GM23338 (cell line): ENCODE results near the gene PTPRN2. TPM values are rescaled to one million over a fixed set of nuclear protein-coding genes. Genes with fewer than 3 reads are reported as not detected.

Experiments
- ATAC-seq: fragments of 200-7000 bp; cut with Tn5 transposase; 3 replicates; pipeline ENCODE4 v1.9.1; 2020
- DNase-seq: peaks from one replicate; pipeline ENCODE4 v3.0.0-alpha.2; 2015; ENCODE audit warnings: low spot score
- H2AFZ ChIP-seq: fragments of 200-600 bp; sonication (generic); 2 replicates; pipeline ENCODE4 v1.8.0; 2016; ENCODE audit warnings: antibody characterized with exemption, mild to moderate bottlenecking, moderate library complexity
- H3F3A ChIP-seq: fragments of 200-600 bp; sonication (generic); replicated peaks from 2 replicates; pipeline ENCODE4 v1.8.0; 2017; ENCODE audit warnings: antibody characterized with exemption, mixed run types, low read depth
- H3K27ac ChIP-seq: fragments of 200-600 bp; sonication (generic); 2 replicates; pipeline ENCODE4 v1.6.1; 2016; ENCODE audit warnings: low read depth
- H3K27me3 ChIP-seq: fragments of 200-600 bp; sonication (generic); 2 replicates; pipeline ENCODE4 v1.8.0; 2016; ENCODE audit warnings: mild to moderate bottlenecking, mixed run types, moderate library complexity; ENCODE audit not compliant: insufficient read depth
- H3K36me3 ChIP-seq: fragments of 200-600 bp; sonication (generic); 2 replicates; pipeline ENCODE4 v1.8.0; 2016; ENCODE audit warnings: mild to moderate bottlenecking; ENCODE audit not compliant: insufficient read depth
- H3K4me1 ChIP-seq: fragments of 200-600 bp; sonication (generic); 2 replicates; pipeline ENCODE4 v1.8.0; 2016; ENCODE audit warnings: mild to moderate bottlenecking, moderate library complexity; ENCODE audit not compliant: insufficient read depth
- H3K4me2 ChIP-seq: fragments of 200-600 bp; sonication (generic); 2 replicates; pipeline ENCODE4 v1.7.1; 2017; ENCODE audit warnings: mixed run types
- H3K4me3 ChIP-seq: fragments of 200-600 bp; sonication (generic); 2 replicates; pipeline ENCODE4 v1.6.1; 2016; ENCODE audit warnings: mixed run types
- H3K79me2 ChIP-seq: fragments of 200-600 bp; sonication (generic); replicated peaks from 2 replicates; pipeline ENCODE4 v1.8.0; 2017; ENCODE audit warnings: mild to moderate bottlenecking; ENCODE audit not compliant: insufficient read depth
- H3K9me2 ChIP-seq: fragments of 200-600 bp; sonication (generic); 2 replicates; pipeline ENCODE4 v1.8.0; 2017; ENCODE audit not compliant: insufficient read depth
- H4K20me1 ChIP-seq: fragments of 200-600 bp; sonication (generic); replicated peaks from 2 replicates; pipeline ENCODE4 v1.8.0; 2017; ENCODE audit warnings: mild to moderate bottlenecking; ENCODE audit not compliant: insufficient read depth
- H3K27ac Mint-ChIP-seq: 2 replicates; pipeline ENCODE4 v1.8.0; 2020; ENCODE audit warnings: inconsistent platforms, mild to moderate bottlenecking, moderate library complexity, mixed read lengths
- H3K27me3 Mint-ChIP-seq: 3 replicates; pipeline ENCODE4 v1.8.0; 2022; ENCODE audit warnings: low read depth, mild to moderate bottlenecking, moderate library complexity, mixed read lengths, inconsistent platforms; ENCODE audit not compliant: insufficient read depth, poor library complexity
- H3K36me3 Mint-ChIP-seq: 3 replicates; pipeline ENCODE4 v1.8.0; 2021; ENCODE audit warnings: low read depth, mild to moderate bottlenecking, inconsistent platforms, moderate library complexity, mixed read lengths
- H3K4me1 Mint-ChIP-seq: 3 replicates; pipeline ENCODE4 v1.8.0; 2020; ENCODE audit warnings: mild to moderate bottlenecking, inconsistent platforms, mixed read lengths
- H3K4me3 Mint-ChIP-seq: 3 replicates; pipeline ENCODE4 v1.8.0; 2021; ENCODE audit warnings: moderate library complexity, mild to moderate bottlenecking, inconsistent platforms, mixed read lengths
- H3K9me3 Mint-ChIP-seq: 3 replicates; pipeline ENCODE4 v1.8.0; 2020; ENCODE audit warnings: moderate library complexity, mild to moderate bottlenecking, inconsistent platforms, mixed read lengths
- ETS1 ChIP-seq: IDR thresholded peaks from 2 replicates; pipeline ENCODE4 v1.6.1; 2016; ENCODE audit warnings: antibody characterized with exemption
- EZH2phosphoT487 ChIP-seq: fragments of 200-600 bp; sonication (generic); IDR thresholded peaks from one replicate; pipeline ENCODE4 v1.8.1; 2018; ENCODE audit warnings: antibody characterized with exemption; ENCODE audit not compliant: unreplicated experiment
- JUNB ChIP-seq: IDR thresholded peaks from one replicate; pipeline ENCODE4 v1.6.1; 2016; ENCODE audit warnings: antibody characterized with exemption; ENCODE audit not compliant: unreplicated experiment
- NANOG ChIP-seq: IDR thresholded peaks from 2 replicates; pipeline ENCODE4 v1.6.1; 2016; ENCODE audit warnings: antibody characterized with exemption, borderline replicate concordance
- POLR2AphosphoS5 ChIP-seq: IDR thresholded peaks from 2 replicates; pipeline ENCODE4 v1.6.1; 2016; ENCODE audit warnings: antibody characterized with exemption, low read depth
- REST ChIP-seq: IDR thresholded peaks from one replicate; pipeline ENCODE4 v1.6.1; 2018; ENCODE audit warnings: antibody characterized with exemption; ENCODE audit not compliant: unreplicated experiment
- STAT1 ChIP-seq: IDR thresholded peaks from one replicate; pipeline ENCODE4 v1.6.1; 2016; ENCODE audit warnings: antibody characterized with exemption; ENCODE audit not compliant: unreplicated experiment
- ZNF114 ChIP-seq: fragments of 250-450 bp; sonication (Bioruptor Pico); IDR thresholded peaks from 2 replicates; pipeline ENCODE4 v1.5.0; 2020; ENCODE audit warnings: mild to moderate bottlenecking, moderate library complexity
- polyA plus RNA-seq: library from polyadenylated mRNA; unstranded; fragments of >200 nt; fragmentation: Nextera tagmentation; extraction: Ambion mirVana; gene quantifications from 2 replicates; pipeline ENCODE4 v1.2.1, GENCODE V29; 2016
- total RNA-seq: library from RNA; depleted of rRNA; stranded (reverse); fragments of >200 nt; shearing (Covaris generic); gene quantifications from 2 replicates; pipeline ENCODE4 v1.2.3, GENCODE V29; 2014
- TF ChIP-seq, protein P1 (sequence below), 2 experiments: fragments of 200-600 bp in 1 of 2; sonication (generic) in 1 of 2; conservative IDR thresholded peaks; 2 replicates each; pipeline versions ENCODE4 v1.5.1 to v1.6.1; 2016 to 2017; ENCODE audit warnings: antibody characterized with exemption in 2 of 2, low read depth in 2 of 2, mild to moderate bottlenecking in 2 of 2, moderate library complexity in 1 of 2
- TF ChIP-seq, protein P2 (sequence below): fragments of 250-450 bp; sonication (Bioruptor Pico); IDR thresholded peaks from 2 replicates; pipeline ENCODE4 v1.5.0; 2020; ENCODE audit warnings: mild to moderate bottlenecking, moderate library complexity

Gene PTPRN2
- total and polyA plus RNA-seq, 2 experiments from 2014 or later, result 0.87 to 4.0 TPM

DNA sequence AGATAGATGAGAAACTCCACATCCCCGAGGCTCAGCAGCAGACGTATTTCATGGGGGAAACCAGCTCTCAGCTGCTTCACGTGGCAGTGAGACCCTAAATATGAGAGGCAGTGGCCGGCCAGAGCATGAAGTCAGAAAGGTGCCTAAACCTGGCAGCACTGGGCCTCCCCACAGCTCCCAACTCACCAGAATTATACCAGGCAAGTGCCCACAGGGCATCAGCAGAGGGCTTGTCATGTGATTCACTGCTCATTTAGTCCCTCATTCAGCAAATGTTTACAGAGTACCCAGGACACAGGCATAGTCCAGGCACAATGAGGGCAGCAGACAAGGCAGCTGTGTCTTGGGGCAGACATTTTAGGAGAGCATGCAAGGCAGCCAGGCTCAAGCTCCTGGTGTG, 212.6 kb downstream of the PTPRN2 start:
- Histone ChIP-seq H3K4me3 (no peak overlapping the region), H2AFZ (no peak overlapping the region), H3F3A (no peaks in the 10 kb centered on the region), H3K9me2 (no peaks in the 10 kb centered on the region), H3K27me3 (no peaks in the 10 kb centered on the region), H3K4me2 (no peak overlapping the region), H3K4me1 (no peaks in the 10 kb centered on the region), H4K20me1 (no peaks in the 10 kb centered on the region), H3K36me3 (no peaks in the 10 kb centered on the region), H3K79me2 (no peaks in the 10 kb centered on the region), H3K27ac (no peak overlapping the region)
- Mint-ChIP-seq H3K36me3 (peaks cover 34% of the 10 kb centered on the region), H3K27ac (no peak overlapping the region), H3K27me3 (peaks cover 7% of the 10 kb centered on the region), H3K4me1 (no peaks in the 10 kb centered on the region), H3K4me3 (no peak overlapping the region), H3K9me3 (peaks cover 85% of the 10 kb centered on the region)
- no peak for TF ChIP-seq JUNB
- TF ChIP-seq, protein P1, sequence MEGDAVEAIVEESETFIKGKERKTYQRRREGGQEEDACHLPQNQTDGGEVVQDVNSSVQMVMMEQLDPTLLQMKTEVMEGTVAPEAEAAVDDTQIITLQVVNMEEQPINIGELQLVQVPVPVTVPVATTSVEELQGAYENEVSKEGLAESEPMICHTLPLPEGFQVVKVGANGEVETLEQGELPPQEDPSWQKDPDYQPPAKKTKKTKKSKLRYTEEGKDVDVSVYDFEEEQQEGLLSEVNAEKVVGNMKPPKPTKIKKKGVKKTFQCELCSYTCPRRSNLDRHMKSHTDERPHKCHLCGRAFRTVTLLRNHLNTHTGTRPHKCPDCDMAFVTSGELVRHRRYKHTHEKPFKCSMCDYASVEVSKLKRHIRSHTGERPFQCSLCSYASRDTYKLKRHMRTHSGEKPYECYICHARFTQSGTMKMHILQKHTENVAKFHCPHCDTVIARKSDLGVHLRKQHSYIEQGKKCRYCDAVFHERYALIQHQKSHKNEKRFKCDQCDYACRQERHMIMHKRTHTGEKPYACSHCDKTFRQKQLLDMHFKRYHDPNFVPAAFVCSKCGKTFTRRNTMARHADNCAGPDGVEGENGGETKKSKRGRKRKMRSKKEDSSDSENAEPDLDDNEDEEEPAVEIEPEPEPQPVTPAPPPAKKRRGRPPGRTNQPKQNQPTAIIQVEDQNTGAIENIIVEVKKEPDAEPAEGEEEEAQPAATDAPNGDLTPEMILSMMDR (conservative IDR thresholded peaks at IDR 0.05; ENCODE audit: low read depth in 2 of 2), result no peak
- TF ChIP-seq REST, result no peak
- no peak for TF ChIP-seq ZNF114 (CRISPR knock-in tag)
- no peak for TF ChIP-seq POLR2AphosphoS5
- TF ChIP-seq, protein P2, sequence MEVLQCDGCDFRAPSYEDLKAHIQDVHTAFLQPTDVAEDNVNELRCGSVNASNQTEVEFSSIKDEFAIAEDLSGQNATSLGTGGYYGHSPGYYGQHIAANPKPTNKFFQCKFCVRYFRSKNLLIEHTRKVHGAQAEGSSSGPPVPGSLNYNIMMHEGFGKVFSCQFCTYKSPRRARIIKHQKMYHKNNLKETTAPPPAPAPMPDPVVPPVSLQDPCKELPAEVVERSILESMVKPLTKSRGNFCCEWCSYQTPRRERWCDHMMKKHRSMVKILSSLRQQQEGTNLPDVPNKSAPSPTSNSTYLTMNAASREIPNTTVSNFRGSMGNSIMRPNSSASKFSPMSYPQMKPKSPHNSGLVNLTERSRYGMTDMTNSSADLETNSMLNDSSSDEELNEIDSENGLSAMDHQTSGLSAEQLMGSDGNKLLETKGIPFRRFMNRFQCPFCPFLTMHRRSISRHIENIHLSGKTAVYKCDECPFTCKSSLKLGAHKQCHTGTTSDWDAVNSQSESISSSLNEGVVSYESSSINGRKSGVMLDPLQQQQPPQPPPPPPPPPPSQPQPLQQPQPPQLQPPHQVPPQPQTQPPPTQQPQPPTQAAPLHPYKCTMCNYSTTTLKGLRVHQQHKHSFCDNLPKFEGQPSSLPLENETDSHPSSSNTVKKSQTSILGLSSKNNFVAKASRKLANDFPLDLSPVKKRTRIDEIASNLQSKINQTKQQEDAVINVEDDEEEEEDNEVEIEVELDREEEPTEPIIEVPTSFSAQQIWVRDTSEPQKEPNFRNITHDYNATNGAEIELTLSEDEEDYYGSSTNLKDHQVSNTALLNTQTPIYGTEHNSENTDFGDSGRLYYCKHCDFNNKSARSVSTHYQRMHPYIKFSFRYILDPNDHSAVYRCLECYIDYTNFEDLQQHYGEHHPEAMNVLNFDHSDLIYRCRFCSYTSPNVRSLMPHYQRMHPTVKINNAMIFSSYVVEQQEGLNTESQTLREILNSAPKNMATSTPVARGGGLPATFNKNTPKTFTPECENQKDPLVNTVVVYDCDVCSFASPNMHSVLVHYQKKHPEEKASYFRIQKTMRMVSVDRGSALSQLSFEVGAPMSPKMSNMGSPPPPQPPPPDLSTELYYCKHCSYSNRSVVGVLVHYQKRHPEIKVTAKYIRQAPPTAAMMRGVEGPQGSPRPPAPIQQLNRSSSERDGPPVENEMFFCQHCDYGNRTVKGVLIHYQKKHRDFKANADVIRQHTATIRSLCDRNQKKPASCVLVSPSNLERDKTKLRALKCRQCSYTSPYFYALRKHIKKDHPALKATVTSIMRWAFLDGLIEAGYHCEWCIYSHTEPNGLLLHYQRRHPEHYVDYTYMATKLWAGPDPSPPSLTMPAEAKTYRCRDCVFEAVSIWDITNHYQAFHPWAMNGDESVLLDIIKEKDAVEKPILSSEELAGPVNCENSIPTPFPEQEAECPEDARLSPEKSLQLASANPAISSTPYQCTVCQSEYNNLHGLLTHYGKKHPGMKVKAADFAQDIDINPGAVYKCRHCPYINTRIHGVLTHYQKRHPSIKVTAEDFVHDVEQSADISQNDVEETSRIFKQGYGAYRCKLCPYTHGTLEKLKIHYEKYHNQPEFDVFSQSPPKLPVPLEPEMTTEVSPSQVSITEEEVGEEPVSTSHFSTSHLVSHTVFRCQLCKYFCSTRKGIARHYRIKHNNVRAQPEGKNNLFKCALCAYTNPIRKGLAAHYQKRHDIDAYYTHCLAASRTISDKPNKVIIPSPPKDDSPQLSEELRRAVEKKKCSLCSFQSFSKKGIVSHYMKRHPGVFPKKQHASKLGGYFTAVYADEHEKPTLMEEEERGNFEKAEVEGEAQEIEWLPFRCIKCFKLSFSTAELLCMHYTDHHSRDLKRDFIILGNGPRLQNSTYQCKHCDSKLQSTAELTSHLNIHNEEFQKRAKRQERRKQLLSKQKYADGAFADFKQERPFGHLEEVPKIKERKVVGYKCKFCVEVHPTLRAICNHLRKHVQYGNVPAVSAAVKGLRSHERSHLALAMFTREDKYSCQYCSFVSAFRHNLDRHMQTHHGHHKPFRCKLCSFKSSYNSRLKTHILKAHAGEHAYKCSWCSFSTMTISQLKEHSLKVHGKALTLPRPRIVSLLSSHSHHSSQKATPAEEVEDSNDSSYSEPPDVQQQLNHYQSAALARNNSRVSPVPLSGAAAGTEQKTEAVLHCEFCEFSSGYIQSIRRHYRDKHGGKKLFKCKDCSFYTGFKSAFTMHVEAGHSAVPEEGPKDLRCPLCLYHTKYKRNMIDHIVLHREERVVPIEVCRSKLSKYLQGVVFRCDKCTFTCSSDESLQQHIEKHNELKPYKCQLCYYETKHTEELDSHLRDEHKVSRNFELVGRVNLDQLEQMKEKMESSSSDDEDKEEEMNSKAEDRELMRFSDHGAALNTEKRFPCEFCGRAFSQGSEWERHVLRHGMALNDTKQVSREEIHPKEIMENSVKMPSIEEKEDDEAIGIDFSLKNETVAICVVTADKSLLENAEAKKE, result no peak
- TF ChIP-seq EZH2phosphoT487, result no peak
- TF ChIP-seq NANOG, result no peak
- TF ChIP-seq ETS1, result no peak
- TF ChIP-seq STAT1, result no peak
- DNase-seq, result no peak
- ATAC-seq, result no peak
